WERI-Rb-1 (cell line): ENCODE measurements around the gene IRF2.
A peak's percentile ranks its signal among the peaks of the same experiment; 100 is the strongest.
"Not testable (repeated sequence)": the region's sequence is repeated elsewhere in the genome, so short reads cannot be mapped to it uniquely, and the experiment has no call there.

ENCODE experiments used
- DNase-seq: peaks from one replicate; pipeline ENCODE4 v3.0.0-alpha.2; 2020
- H3K27ac ChIP-seq: fragments of 250-450 bp; sonication (Bioruptor Pico); 2 replicates; pipeline ENCODE4 v1.5.1; 2020; ENCODE audit warnings: mild to moderate bottlenecking, moderate library complexity
- H3K27me3 ChIP-seq: fragments of 250-450 bp; sonication (Bioruptor Pico); 2 replicates; pipeline ENCODE4 v1.5.1; 2021; ENCODE audit warnings: mild to moderate bottlenecking, low read depth, moderate library complexity; ENCODE audit not compliant: insufficient read depth, severe bottlenecking
- H3K36me3 ChIP-seq: fragments of 250-450 bp; sonication (Bioruptor Pico); 2 replicates; pipeline ENCODE4 v1.5.1; 2020; ENCODE audit warnings: mild to moderate bottlenecking, moderate library complexity
- H3K4me3 ChIP-seq: 2 replicates; pipeline ENCODE4 v1.5.1; 2011; ENCODE audit warnings: low read depth, mild to moderate bottlenecking, control low read depth, low read length
- H3K9me3 ChIP-seq: fragments of 250-450 bp; sonication (Bioruptor Pico); 2 replicates; pipeline ENCODE4 v1.5.1; 2021; ENCODE audit warnings: mild to moderate bottlenecking, moderate library complexity; ENCODE audit not compliant: severe bottlenecking
- TF ChIP-seq, protein P1 (sequence below): IDR thresholded peaks from 2 replicates; pipeline ENCODE4 v1.5.1; 2011; ENCODE audit warnings: low read depth, mild to moderate bottlenecking, control low read depth, inconsistent platforms, low read length

IRF2 gene

DNA sequence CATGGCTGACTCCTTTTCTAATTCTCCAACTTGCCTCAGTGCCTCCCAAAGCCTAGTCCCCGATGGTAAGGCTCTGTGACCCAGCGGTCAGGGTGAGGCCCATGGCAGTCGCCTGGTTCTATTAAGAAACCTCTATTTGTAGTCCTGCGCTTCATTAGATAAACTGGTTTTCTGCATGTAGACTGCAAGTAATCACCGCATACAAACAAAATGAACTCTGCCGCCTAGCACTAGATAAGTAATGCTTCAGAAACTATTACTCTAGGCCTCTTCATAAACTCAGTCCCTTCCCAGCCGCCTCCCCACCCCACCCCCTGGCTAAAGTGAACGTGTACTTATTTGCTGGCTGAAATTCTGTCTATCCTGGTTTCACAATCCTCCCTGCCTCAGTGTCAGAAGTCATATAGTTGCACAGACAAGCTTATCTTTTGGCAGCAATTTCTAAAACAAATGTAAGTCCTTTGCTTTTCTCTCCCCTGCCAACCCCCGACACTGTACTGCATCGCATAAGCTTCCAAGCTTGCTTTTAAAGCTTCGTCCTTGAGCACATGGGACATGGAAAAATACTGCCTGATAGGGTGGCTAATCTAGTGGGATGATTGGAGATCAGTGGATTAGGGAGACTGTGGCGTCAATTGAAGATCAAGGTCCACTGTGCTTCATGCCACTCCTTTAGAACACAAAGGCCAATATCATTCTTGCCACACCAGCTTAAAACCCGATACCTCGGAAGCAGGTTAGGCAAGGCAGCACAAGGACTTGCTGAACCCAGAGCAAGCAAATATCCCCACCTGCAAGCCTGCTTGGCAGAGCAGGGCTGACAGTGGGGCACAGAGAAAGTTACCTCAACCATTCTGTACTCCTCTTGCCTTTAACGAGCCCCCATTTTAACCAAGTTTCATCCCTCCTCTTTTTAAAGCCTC lies 125.8 kb downstream of the IRF2 start:
- DNase-seq = peak; percentile 55
- no peak overlapping the region for H3K27ac ChIP-seq

DNA sequence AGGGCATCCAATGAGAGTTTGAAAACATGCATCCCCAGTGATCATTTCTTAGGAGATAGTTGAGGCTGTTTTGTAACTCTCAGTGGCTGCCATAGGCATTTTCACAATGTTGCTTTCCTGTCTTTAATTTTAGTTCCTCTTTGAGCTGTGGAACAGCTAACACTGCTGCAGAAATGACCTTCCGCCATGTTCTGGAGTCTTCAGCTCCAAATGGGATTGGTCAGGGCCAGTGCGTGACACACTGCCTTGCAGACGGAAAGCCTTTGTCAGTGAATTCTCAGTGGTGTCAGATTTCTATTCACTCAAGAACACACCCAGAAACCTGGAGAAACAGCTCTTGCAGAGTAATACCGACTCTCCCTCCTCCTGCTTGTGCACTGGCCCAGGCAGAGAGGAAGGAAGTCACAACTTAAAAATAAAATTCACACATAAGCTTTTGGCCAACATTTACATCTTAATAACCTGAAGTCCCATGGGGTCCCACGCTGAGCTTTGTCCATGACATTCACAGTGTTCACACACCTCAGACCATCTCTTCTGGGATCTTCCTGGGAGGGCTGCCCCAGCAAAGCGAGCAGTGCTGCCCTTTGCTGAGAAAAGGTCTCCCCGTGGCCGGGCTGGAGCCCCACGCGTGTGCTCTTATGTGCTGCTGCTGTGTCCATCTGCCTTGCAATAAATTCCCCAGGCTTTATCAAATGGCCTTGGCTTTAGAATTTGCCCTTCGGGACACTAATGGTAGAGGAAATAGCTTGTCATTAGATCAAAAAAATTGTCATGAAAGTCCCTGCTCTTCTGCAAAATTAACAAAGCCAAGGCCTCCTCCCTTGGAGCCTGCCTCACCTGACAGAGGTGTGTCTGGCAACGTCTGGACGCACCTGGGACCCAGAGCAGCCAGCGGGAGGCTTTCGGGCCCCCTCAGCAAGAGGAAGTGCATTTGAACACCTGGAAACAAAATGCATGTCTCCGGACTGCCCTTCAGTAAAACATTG lies 126.8 kb downstream of the IRF2 start:
- no peaks in the 10 kb centered on the region for H3K27me3 ChIP-seq
- H3K9me3 ChIP-seq = peaks cover 6% of the 10 kb centered on the region
- no peak for DNase-seq
- no peak overlapping the region for H3K4me3 ChIP-seq
- no peak overlapping the region for H3K27ac ChIP-seq
- TF ChIP-seq, protein P1, sequence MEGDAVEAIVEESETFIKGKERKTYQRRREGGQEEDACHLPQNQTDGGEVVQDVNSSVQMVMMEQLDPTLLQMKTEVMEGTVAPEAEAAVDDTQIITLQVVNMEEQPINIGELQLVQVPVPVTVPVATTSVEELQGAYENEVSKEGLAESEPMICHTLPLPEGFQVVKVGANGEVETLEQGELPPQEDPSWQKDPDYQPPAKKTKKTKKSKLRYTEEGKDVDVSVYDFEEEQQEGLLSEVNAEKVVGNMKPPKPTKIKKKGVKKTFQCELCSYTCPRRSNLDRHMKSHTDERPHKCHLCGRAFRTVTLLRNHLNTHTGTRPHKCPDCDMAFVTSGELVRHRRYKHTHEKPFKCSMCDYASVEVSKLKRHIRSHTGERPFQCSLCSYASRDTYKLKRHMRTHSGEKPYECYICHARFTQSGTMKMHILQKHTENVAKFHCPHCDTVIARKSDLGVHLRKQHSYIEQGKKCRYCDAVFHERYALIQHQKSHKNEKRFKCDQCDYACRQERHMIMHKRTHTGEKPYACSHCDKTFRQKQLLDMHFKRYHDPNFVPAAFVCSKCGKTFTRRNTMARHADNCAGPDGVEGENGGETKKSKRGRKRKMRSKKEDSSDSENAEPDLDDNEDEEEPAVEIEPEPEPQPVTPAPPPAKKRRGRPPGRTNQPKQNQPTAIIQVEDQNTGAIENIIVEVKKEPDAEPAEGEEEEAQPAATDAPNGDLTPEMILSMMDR = no peak
- H3K36me3 ChIP-seq = no peaks in the 10 kb centered on the region

More for the DNA sequence above, 125.8 kb downstream of the IRF2 start:
- Histone ChIP-seq H3K4me3 (no peak overlapping the region), H3K27me3 (no peaks in the 10 kb centered on the region), H3K36me3 (no peaks in the 10 kb centered on the region), H3K9me3 (peaks cover 6% of the 10 kb centered on the region)
- TF ChIP-seq, protein P1 = no peak

DNA sequence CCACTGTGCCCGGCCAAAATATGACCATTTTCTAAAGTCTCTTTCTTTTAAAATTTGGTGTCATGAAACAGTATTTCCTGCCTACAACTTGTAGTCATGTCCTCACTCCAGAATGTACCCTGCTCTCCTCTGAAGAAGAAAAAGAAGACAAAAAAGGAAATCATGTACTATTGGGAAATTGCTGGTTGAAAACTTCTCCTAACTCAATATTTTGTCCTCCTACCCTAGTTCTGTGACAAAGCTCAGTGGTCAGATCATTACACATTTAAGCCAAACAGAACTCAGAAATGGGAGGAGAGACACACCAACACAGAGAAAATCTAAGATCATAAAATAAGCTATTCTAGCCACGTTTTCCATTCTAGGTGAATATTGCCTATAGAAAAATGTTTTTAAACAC lies 127.7 kb downstream of the IRF2 start:
- DNase-seq = no peak
- H3K27me3 ChIP-seq = no peaks in the 10 kb centered on the region
- H3K27ac ChIP-seq = no peak overlapping the region
- no peaks in the 10 kb centered on the region for H3K36me3 ChIP-seq
- H3K4me3 ChIP-seq = no peak overlapping the region
- TF ChIP-seq, protein P1 = no peak
- H3K9me3 ChIP-seq = no peaks in the 10 kb centered on the region

DNA sequence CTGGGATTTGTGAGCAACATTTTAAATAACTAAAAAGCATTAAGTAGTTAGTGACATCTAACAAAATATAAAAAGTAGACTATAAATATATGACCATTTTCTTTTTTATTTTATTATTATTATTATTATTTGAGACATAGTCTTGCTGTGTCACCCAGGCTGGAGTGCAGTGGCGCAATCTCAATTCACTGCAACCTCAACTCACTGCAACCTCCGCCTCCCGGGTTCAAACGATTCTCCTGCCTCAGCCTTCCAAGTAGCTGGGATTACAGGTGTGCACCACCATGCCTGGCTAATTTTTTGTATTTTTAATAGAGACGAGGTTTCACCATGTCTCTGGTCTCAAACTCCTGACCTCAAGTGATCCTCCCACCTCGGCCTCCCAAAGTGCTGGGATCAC lies 128.1 kb downstream of the IRF2 start:
- H3K27ac ChIP-seq, H3K9me3 ChIP-seq, H3K4me3 ChIP-seq, DNase-seq, H3K27me3 ChIP-seq, H3K36me3 ChIP-seq: not testable (repeated sequence)

DNA sequence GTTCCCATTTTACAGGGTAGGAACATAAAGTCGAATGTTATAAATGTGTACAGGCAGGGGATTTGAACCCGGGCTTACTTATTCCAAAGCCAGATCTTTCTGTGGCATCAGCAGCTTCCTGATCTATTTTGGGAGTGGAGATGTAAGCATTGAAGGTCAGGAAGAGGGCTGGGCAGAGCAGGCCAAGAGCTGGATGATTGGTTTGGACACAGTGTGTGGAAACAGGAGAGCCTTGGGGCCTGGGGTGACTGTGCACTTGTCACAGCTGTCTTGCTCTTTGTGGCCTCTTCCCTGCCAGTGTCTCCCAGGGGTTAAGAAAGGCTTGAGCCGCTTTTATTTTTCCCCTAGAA lies 128.8 kb downstream of the IRF2 start:
- Histone ChIP-seq H3K27ac (no peak overlapping the region), H3K4me3 (no peak overlapping the region), H3K36me3 (no peaks in the 10 kb centered on the region), H3K27me3 (no peaks in the 10 kb centered on the region), H3K9me3 (no peaks in the 10 kb centered on the region)
- no peak for DNase-seq
- TF ChIP-seq, protein P1 = no peak

DNA sequence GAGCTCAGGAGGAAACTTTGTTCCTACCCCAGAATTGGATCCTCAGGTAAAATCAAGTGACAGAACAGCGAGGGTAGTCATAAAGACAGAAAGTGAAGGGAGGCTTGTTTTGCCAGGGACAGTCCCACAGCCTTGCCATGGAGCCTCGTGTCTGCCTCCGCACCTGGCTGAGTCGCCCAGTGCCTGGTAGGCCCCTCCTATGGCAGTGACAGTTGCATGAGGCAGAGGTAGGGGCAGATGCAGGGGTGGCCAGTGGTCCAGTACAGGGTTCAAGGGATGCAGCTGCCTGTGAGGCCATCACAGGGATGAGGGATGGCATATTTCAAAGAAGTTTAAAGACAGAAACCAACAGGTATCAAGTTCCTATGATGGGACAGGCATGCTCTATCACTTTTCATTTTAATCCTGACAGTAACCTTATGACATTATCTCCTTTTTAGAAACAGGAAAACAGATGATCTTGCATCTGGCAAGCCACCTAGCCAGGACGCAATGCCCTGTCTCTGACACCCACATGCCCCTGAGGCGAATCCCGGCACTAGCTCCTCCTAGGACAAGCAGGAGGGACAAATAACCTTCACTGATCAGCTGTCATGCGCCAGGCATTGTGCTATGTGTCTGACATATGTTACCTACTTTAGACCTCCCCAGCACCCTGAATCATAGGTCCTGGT lies 129.3 kb downstream of the IRF2 start:
- H3K9me3 ChIP-seq = no peaks in the 10 kb centered on the region
- no peak overlapping the region for H3K27ac ChIP-seq
- no peaks in the 10 kb centered on the region for H3K36me3 ChIP-seq
- no peaks in the 10 kb centered on the region for H3K27me3 ChIP-seq
- no peak for DNase-seq
- no peak overlapping the region for H3K4me3 ChIP-seq
- TF ChIP-seq, protein P1 = no peak
